NOMO-1 treated with dmso at 0.1 percent for 144 hours (cell line): ENCODE results near the gene B4GALNT4.
"Not testable (repeated sequence)": the region's sequence is repeated elsewhere in the genome, so short reads cannot be mapped to it uniquely, and the experiment has no call there.

Experiments used
- DNase-seq: peaks from one replicate; lab custom pipeline; 2025; ENCODE audit not compliant: unreplicated experiment; lab: John Stamatoyannopoulos, UW

The B4GALNT4 gene

GRCh38 chr11:375065-376025 is 6.0 kb downstream of the B4GALNT4 start:
- no peak for DNase-seq

GRCh38 chr11:376531-377173 is 7.4 kb downstream of the B4GALNT4 start:
- no peak for DNase-seq

- no peak for DNase-seq
Measured at GRCh38 chr11:377174-377865, 8.0 kb downstream of the B4GALNT4 start.

GRCh38 chr11:377883-378500 is 8.7 kb downstream of the B4GALNT4 start:
- no peak for DNase-seq

- DNase-seq: no peak
Measured at GRCh38 chr11:379205-380094, 10.2 kb downstream of the B4GALNT4 start.

GRCh38 chr11:380095-380480 is 10.8 kb downstream of the B4GALNT4 start:
- no peak for DNase-seq

GRCh38 chr11:380491-380890 is 11.2 kb downstream of the B4GALNT4 start:
- no peak for DNase-seq

- no peak for DNase-seq
Measured at GRCh38 chr11:380996-381395, 11.7 kb downstream of the B4GALNT4 start.

GRCh38 chr11:381501-382072 is 12.3 kb downstream of the B4GALNT4 start:
- DNase-seq: no peak

- no peak for DNase-seq
Measured at GRCh38 chr11:382081-382629, 12.9 kb downstream of the B4GALNT4 start.

- DNase-seq: no peak
Measured at GRCh38 chr11:383431-383830, 14.1 kb downstream of the B4GALNT4 start.

- DNase-seq: no peak
Measured at GRCh38 chr11:384511-384910, 15.2 kb downstream of the B4GALNT4 start.

GRCh38 chr11:385594-386351 is 16.5 kb downstream of the B4GALNT4 start:
- DNase-seq: no peak

- DNase-seq: no peak
Measured at GRCh38 chr11:386483-386882, 17.2 kb downstream of the B4GALNT4 start.

- no peak for DNase-seq
Measured at GRCh38 chr11:387193-387793, 18.0 kb downstream of the B4GALNT4 start.

GRCh38 chr11:389369-389768 is 20.1 kb downstream of the B4GALNT4 start:
- DNase-seq: not testable (repeated sequence)

- no peak for DNase-seq
Measured at GRCh38 chr11:390175-390574, 20.9 kb downstream of the B4GALNT4 start.
